ENCODE measurements around the gene DTL. TPM values are rescaled to one million over a fixed set of nuclear protein-coding genes. Genes with fewer than 3 reads are reported as not detected.

DTL gene
- total and polyA plus RNA-seq, 2 of the 13 experiments (the other 11 are each of a cell fraction or from before 2014, with no cell fraction given) = 10.4 to 32.8 TPM

DNA sequence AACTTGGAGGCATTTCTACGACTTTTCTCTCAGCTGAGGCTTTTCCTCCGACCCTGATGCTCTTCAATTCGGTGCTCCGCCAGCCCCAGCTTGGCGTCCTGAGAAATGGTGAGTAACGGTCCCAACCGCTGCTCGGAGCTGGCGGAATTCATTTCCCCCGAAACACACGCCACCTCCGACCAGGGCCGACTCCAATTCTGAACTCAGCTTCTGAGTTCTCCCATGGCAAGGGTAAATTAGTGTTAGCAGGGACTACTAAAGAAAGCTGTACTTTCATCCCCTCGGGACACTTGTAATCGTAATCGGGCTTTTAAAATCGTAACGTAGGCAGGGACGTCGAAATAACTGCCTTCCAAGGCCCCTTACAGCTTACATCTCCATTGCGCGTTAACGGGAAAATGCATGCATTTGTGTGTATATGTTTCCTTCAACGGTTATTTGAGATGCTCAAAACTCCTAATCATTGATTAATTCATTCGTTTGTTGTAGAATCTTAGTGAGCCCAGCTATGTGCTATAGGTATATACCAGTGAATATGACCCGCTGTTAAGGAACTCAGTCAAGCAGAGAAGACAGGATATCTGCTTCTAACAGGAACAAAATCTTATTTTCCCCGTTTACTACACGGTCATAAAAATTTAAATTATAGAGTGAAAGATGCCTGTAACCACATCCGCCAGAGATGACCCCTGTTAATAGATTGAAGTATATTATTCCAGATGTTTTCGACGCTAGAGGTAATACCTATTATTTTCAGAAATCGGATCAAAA lies 472 bp downstream of the DTL start (continued):
- TF ChIP-seq, protein P1, sequence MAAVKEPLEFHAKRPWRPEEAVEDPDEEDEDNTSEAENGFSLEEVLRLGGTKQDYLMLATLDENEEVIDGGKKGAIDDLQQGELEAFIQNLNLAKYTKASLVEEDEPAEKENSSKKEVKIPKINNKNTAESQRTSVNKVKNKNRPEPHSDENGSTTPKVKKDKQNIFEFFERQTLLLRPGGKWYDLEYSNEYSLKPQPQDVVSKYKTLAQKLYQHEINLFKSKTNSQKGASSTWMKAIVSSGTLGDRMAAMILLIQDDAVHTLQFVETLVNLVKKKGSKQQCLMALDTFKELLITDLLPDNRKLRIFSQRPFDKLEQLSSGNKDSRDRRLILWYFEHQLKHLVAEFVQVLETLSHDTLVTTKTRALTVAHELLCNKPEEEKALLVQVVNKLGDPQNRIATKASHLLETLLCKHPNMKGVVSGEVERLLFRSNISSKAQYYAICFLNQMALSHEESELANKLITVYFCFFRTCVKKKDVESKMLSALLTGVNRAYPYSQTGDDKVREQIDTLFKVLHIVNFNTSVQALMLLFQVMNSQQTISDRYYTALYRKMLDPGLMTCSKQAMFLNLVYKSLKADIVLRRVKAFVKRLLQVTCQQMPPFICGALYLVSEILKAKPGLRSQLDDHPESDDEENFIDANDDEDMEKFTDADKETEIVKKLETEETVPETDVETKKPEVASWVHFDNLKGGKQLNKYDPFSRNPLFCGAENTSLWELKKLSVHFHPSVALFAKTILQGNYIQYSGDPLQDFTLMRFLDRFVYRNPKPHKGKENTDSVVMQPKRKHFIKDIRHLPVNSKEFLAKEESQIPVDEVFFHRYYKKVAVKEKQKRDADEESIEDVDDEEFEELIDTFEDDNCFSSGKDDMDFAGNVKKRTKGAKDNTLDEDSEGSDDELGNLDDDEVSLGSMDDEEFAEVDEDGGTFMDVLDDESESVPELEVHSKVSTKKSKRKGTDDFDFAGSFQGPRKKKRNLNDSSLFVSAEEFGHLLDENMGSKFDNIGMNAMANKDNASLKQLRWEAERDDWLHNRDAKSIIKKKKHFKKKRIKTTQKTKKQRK (IDR thresholded peaks at IDR 0.05; ENCODE audit: low read length) = no peak
- TF ChIP-seq ZNF629 (CRISPR knock-in tag; conservative IDR thresholded peaks at IDR 0.05) (no peak), TEAD3 (CRISPR knock-in tag; optimal IDR thresholded peaks at IDR 0.05; ENCODE audit: borderline replicate concordance) (no peak), NCOA1 (CRISPR knock-in tag; IDR thresholded peaks at IDR 0.05) (no peak), FOXA1 (IDR thresholded peaks at IDR 0.05) (no peak), FOXA1 (CRISPR knock-in tag; IDR thresholded peaks at IDR 0.05) (no peak), EEA1 (CRISPR knock-in tag; IDR thresholded peaks at IDR 0.05; ENCODE audit: borderline replicate concordance) (0 out of 2 replicates have a peak, but pooled peaks have one; percentile 70), KLF9 (CRISPR knock-in tag; IDR thresholded peaks at IDR 0.05; ENCODE audit: low read depth) (no peak), JUN (CRISPR knock-in tag; IDR thresholded peaks at IDR 0.05) (no peak), SMC3 (IDR thresholded peaks at IDR 0.05; ENCODE audit: low read length) (no peak), DRAP1 (CRISPR knock-in tag; IDR thresholded peaks at IDR 0.05) (no peak), NCOA2 (CRISPR knock-in tag; IDR thresholded peaks at IDR 0.05) (peak; percentile 7; the same call in 1 of the 2 replicates), MAF1 (CRISPR knock-in tag; IDR thresholded peaks at IDR 0.05; ENCODE audit: borderline replicate concordance) (no peak), MAFF (IDR thresholded peaks at IDR 0.05; ENCODE audit: low read depth, low read length) (no peak), RFX3 (CRISPR knock-in tag; IDR thresholded peaks at IDR 0.05) (no peak), ONECUT2 (CRISPR knock-in tag; IDR thresholded peaks at IDR 0.05) (no peak), EHMT2 (IDR thresholded peaks at IDR 0.05; ENCODE audit: borderline replicate concordance, low read depth, low read length) (no peak), ZNF224 (CRISPR knock-in tag; IDR thresholded peaks at IDR 0.05) (0 out of 2 replicates have a peak, but pooled peaks have one; percentile 17), ZNF225 (CRISPR knock-in tag; IDR thresholded peaks at IDR 0.05) (no peak), ZNF451 (CRISPR knock-in tag; IDR thresholded peaks at IDR 0.05) (no peak), ZBTB33 (CRISPR knock-in tag; IDR thresholded peaks at IDR 0.05) (no peak), HNRNPH1 (optimal IDR thresholded peaks at IDR 0.05; ENCODE audit: low read depth, low read length) (no peak), THAP11 (CRISPR knock-in tag; IDR thresholded peaks at IDR 0.05) (no peak), KMT2B (CRISPR knock-in tag; IDR thresholded peaks at IDR 0.05) (0 out of 2 replicates have a peak, but pooled peaks have one; percentile 6), CREB1 (IDR thresholded peaks at IDR 0.05) (no peak), CREB1 (CRISPR knock-in tag; IDR thresholded peaks at IDR 0.05) (peak; percentile 76), SNAPC2 (CRISPR knock-in tag; IDR thresholded peaks at IDR 0.05) (no peak)
- TF ChIP-seq, protein P2, sequence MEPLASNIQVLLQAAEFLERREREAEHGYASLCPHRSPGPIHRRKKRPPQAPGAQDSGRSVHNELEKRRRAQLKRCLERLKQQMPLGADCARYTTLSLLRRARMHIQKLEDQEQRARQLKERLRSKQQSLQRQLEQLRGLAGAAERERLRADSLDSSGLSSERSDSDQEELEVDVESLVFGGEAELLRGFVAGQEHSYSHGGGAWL (CRISPR knock-in tag; IDR thresholded peaks at IDR 0.05) = 0 out of 2 replicates have a peak, but pooled peaks have one; percentile 47

Data from HepG2 (cell line).